IMR-90 (cell line): ENCODE measurements around the gene ADD2.

Experiments used
- CEBPB ChIP-seq: IDR thresholded peaks from 2 replicates; pipeline ENCODE4 v1.6.1; 2012; ENCODE audit warnings: low read depth, low read length, improper control_type of control experiment
- CHD1 ChIP-seq: IDR thresholded peaks from 2 replicates; pipeline ENCODE4 v1.6.1; 2012; ENCODE audit warnings: low read depth, low read length, improper control_type of control experiment
- CTCF ChIP-seq: conservative IDR thresholded peaks from 2 replicates; pipeline ENCODE4 v1.5.1; 2012; ENCODE audit warnings: mild to moderate bottlenecking, low read depth, low read length, improper control_type of control experiment
- ELK1 ChIP-seq: fragments of 150-350 bp; IDR thresholded peaks from 2 replicates; pipeline ENCODE4 v1.6.1; 2016; ENCODE audit warnings: low read depth, mild to moderate bottlenecking, low read length, moderate library complexity, borderline replicate concordance
- FOS ChIP-seq: fragments of 150-350 bp; IDR thresholded peaks from 2 replicates; pipeline ENCODE4 v1.6.1; 2016; ENCODE audit warnings: low read depth, low read length
- MXI1 ChIP-seq: IDR thresholded peaks from 2 replicates; pipeline ENCODE4 v1.6.1; 2012; ENCODE audit warnings: low read depth, mild to moderate bottlenecking, low read length, moderate library complexity, borderline replicate concordance
- NFE2L2 ChIP-seq: fragments of 150-350 bp; IDR thresholded peaks from 2 replicates; pipeline ENCODE4 v1.6.1; 2016; ENCODE audit warnings: low read depth, mild to moderate bottlenecking, low read length
- POLR2A ChIP-seq: IDR thresholded peaks from 2 replicates; pipeline ENCODE4 v1.6.1; 2012; ENCODE audit warnings: mild to moderate bottlenecking, low read depth, low read length
- RAD21 ChIP-seq: IDR thresholded peaks from 2 replicates; pipeline ENCODE4 v1.6.1; 2012; ENCODE audit warnings: low read length, improper control_type of control experiment
- RCOR1 ChIP-seq: IDR thresholded peaks from 2 replicates; pipeline ENCODE4 v1.6.1; 2012; ENCODE audit warnings: mild to moderate bottlenecking, low read length, improper control_type of control experiment; ENCODE audit not compliant: insufficient replicate concordance
- RFX5 ChIP-seq: IDR thresholded peaks from 2 replicates; pipeline ENCODE4 v1.8.0; 2012; ENCODE audit warnings: low read depth, mild to moderate bottlenecking, low read length, moderate library complexity
- SMC3 ChIP-seq: fragments of 150-350 bp; IDR thresholded peaks from 2 replicates; pipeline ENCODE4 v1.6.1; 2016; ENCODE audit warnings: low read depth, mild to moderate bottlenecking, antibody characterized with exemption, low read length, moderate library complexity

GRCh38 chr2:70801607-70802263, 33.7 kb upstream of the ADD2 start:
- TF ChIP-seq POLR2A (no peak), MXI1 (no peak), CTCF (no peak), CHD1 (no peak), RCOR1 (no peak), NFE2L2 (no peak), CEBPB (no peak), RFX5 (no peak), SMC3 (no peak), ELK1 (no peak), RAD21 (no peak), FOS (no peak)
